Smooth muscle cell (in vitro differentiated cells): ENCODE data around the gene ABCA2. TPM values are rescaled to one million over a fixed set of nuclear protein-coding genes. Genes with fewer than 3 reads are reported as not detected.

Source experiments
- DNase-seq: peaks from one replicate; lab custom pipeline; 2025; ENCODE audit not compliant: unreplicated experiment; lab: John Stamatoyannopoulos, UW
- H2AFZ ChIP-seq: fragments of 200-600 bp; sonication (generic); 2 replicates; pipeline ENCODE4 v1.6.0; 2016; ENCODE audit warnings: antibody characterized with exemption, low read depth, mild to moderate bottlenecking
- H3F3A ChIP-seq: fragments of 200-600 bp; sonication (generic); 2 replicates; pipeline ENCODE4 v1.6.0; 2017; ENCODE audit warnings: antibody characterized with exemption, low read depth
- H3K27ac ChIP-seq: fragments of 200-600 bp; sonication (generic); 2 replicates; pipeline ENCODE4 v1.5.1; 2016; ENCODE audit warnings: low read depth, mild to moderate bottlenecking
- H3K27me3 ChIP-seq: fragments of 200-600 bp; sonication (generic); 2 replicates; pipeline ENCODE4 v1.6.1; 2016; ENCODE audit warnings: low read depth, mild to moderate bottlenecking
- H3K36me3 ChIP-seq: fragments of 200-600 bp; sonication (generic); 2 replicates; pipeline ENCODE4 v1.5.1; 2016; ENCODE audit warnings: low read depth
- H3K4me1 ChIP-seq: fragments of 200-600 bp; sonication (generic); 2 replicates; pipeline ENCODE4 v1.5.1; 2016; ENCODE audit warnings: low read depth
- H3K4me2 ChIP-seq: fragments of 200-600 bp; sonication (generic); 2 replicates; pipeline ENCODE4 v1.6.0; 2016; ENCODE audit warnings: mild to moderate bottlenecking
- H3K4me3 ChIP-seq: fragments of 200-600 bp; sonication (generic); 2 replicates; pipeline ENCODE4 v1.5.1; 2016; ENCODE audit warnings: mild to moderate bottlenecking
- H3K79me2 ChIP-seq: fragments of 200-600 bp; sonication (generic); 2 replicates; pipeline ENCODE4 v1.6.0; 2016; ENCODE audit warnings: low read depth, mild to moderate bottlenecking
- H3K9ac ChIP-seq: fragments of 200-600 bp; sonication (generic); 2 replicates; pipeline ENCODE4 v1.6.0; 2016; ENCODE audit warnings: low read depth
- H3K9me3 ChIP-seq: fragments of 200-600 bp; sonication (generic); replicated peaks from 2 replicates; pipeline ENCODE4 v1.5.1; 2016; ENCODE audit warnings: low read depth
- H4K20me1 ChIP-seq: fragments of 200-600 bp; sonication (generic); 2 replicates; pipeline ENCODE4 v1.6.0; 2016; ENCODE audit warnings: low read depth
- CTCF ChIP-seq: fragments of 200-600 bp; sonication (generic); IDR thresholded peaks from 2 replicates; pipeline ENCODE4 v1.5.1; 2017; ENCODE audit warnings: borderline replicate concordance, mild to moderate bottlenecking, antibody characterized with exemption; ENCODE audit not compliant: insufficient read depth, poor library complexity, severe bottlenecking
- WGBS: methylation state at CpG from one replicate; pipeline ENCODE4 v1.1.7; 2016; ENCODE audit warnings: low lambda C conversion rate; 5-methylcytosine and 5-hydroxymethylcytosine counted together
- polyA plus RNA-seq: library from polyadenylated mRNA; unstranded; fragments of >200 nt; fragmentation: Nextera tagmentation; extraction: Ambion mirVana; gene quantifications from 2 replicates; pipeline ENCODE4 v1.2.1, GENCODE V29; 2016
- total RNA-seq: library from RNA; depleted of rRNA; stranded (reverse); fragments of >200 nt; gene quantifications from 2 replicates; pipeline ENCODE4 v1.2.3, GENCODE V29; 2014

Gene ABCA2
- total and polyA plus RNA-seq, 2 experiments from 2014 or later: 15.9 to 26.2 TPM

GRCh38 chr9:137075275-137075775, 47.3 kb upstream of the ABCA2 start:
- Histone ChIP-seq H3K9me3 (no peaks in the 10 kb centered on the region), H3K9ac (no peak overlapping the region), H3K27me3 (no peaks in the 10 kb centered on the region), H3K36me3 (no peaks in the 10 kb centered on the region), H4K20me1 (peaks cover 24% of the 10 kb centered on the region), H3K79me2 (no peaks in the 10 kb centered on the region), H3K4me2 (no peak overlapping the region), H3K4me3 (no peak overlapping the region), H3K27ac (no peak overlapping the region), H3F3A (peaks cover 3% of the 10 kb centered on the region), H3K4me1 (peaks cover 16% of the 10 kb centered on the region), H2AFZ (no peak overlapping the region)
- WGBS: 80% methylated on average over 12 of the region's 12 CpGs
- DNase-seq: no peak
- TF ChIP-seq CTCF: no peak

GRCh38 chr9:137074657-137075274, 46.7 kb upstream of the ABCA2 start:
- H4K20me1 ChIP-seq: peaks cover 18% of the 10 kb centered on the region
- no peak overlapping the region for H3K4me2 ChIP-seq
- H3K4me1 ChIP-seq: peaks cover 16% of the 10 kb centered on the region
- H3K36me3 ChIP-seq: no peaks in the 10 kb centered on the region
- no peaks in the 10 kb centered on the region for H3K9me3 ChIP-seq
- no peak overlapping the region for H2AFZ ChIP-seq
- peaks cover 3% of the 10 kb centered on the region for H3F3A ChIP-seq
- WGBS: 87% methylated on average over 11 of the region's 12 CpGs
- no peak overlapping the region for H3K4me3 ChIP-seq
- H3K27ac ChIP-seq: no peak overlapping the region
- DNase-seq: no peak
- no peaks in the 10 kb centered on the region for H3K27me3 ChIP-seq
- no peaks in the 10 kb centered on the region for H3K79me2 ChIP-seq
- H3K9ac ChIP-seq: no peak overlapping the region
- no peak for TF ChIP-seq CTCF

GRCh38 chr9:137073992-137074399, 46.0 kb upstream of the ABCA2 start:
- H3K27me3 ChIP-seq: peaks cover 6% of the 10 kb centered on the region
- no peak for DNase-seq
- 95% methylated on average over 8 of the region's 8 CpGs for WGBS
- H3K9ac ChIP-seq: no peak overlapping the region
- H3K9me3 ChIP-seq: no peaks in the 10 kb centered on the region
- TF ChIP-seq CTCF: no peak
- H4K20me1 ChIP-seq: peaks cover 10% of the 10 kb centered on the region
- H3K27ac ChIP-seq: no peak overlapping the region
- peaks cover 3% of the 10 kb centered on the region for H3F3A ChIP-seq
- no peaks in the 10 kb centered on the region for H3K36me3 ChIP-seq
- H2AFZ ChIP-seq: no peak overlapping the region
- peaks cover 16% of the 10 kb centered on the region for H3K4me1 ChIP-seq
- H3K4me3 ChIP-seq: no peak overlapping the region
- H3K4me2 ChIP-seq: no peak overlapping the region
- no peaks in the 10 kb centered on the region for H3K79me2 ChIP-seq

GRCh38 chr9:137071282-137071681, 43.2 kb upstream of the ABCA2 start:
- peak overlapping the region; percentile 51 for H3K4me3 ChIP-seq
- H4K20me1 ChIP-seq: no peaks in the 10 kb centered on the region
- peaks cover 8% of the 10 kb centered on the region for H3K4me1 ChIP-seq
- no peaks in the 10 kb centered on the region for H3K9me3 ChIP-seq
- H3F3A ChIP-seq: no peaks in the 10 kb centered on the region
- TF ChIP-seq CTCF: no peak
- DNase-seq: no peak
- 91% methylated on average over 2 of the region's 2 CpGs for WGBS
- peaks cover 6% of the 10 kb centered on the region for H3K27me3 ChIP-seq
- H3K79me2 ChIP-seq: no peaks in the 10 kb centered on the region
- H3K9ac ChIP-seq: no peak overlapping the region
- peak overlapping the region; percentile 51 for H2AFZ ChIP-seq
- H3K27ac ChIP-seq: no peak overlapping the region
- H3K4me2 ChIP-seq: peak overlapping the region; percentile 95
- H3K36me3 ChIP-seq: no peaks in the 10 kb centered on the region
